ENCODE data around the gene RPL31. TPM values are rescaled to one million over a fixed set of nuclear protein-coding genes. Genes with fewer than 3 reads are reported as not detected.

Gene RPL31
- total and polyA plus RNA-seq, 8 donors: 272 to 7,137 (median 1,362) TPM

DNA sequence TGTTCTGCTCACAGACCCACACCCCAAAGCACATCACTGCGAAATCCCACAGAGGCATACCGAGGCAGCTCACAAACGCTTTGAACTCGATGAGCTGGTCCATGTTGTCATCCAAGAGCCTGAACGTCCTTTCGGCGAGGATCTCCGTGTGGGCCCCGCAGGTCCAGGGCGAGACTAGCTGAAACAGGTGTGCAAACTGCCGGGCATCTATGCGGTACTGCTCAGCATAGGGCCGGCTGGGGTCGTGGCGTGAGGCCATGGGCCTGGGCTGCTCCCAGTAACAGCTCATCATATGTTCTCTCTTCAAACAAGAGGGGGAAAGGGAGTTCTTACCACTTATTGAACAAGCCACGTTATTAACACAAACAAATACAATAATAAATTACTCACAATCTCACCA is 20.1 kb downstream of the RPL31 start:
- TF ChIP-seq EP300 (IDR thresholded peaks at IDR 0.05): no peak
- no peak for TF ChIP-seq POLR2A (IDR thresholded peaks at IDR 0.05)
- TF ChIP-seq POLR2AphosphoS5 (IDR thresholded peaks at IDR 0.05): no peak
- H3K27me3 ChIP-seq: no peaks in the 10 kb centered on the region
- 85 to 87% (median 85%) methylated on average over 14 to 16 of the region's 16 CpGs for WGBS, 5 donors
- intact Hi-C loops (cut with DNase I; ENCODE audit: low total_unique reads): no loop called here
- peaks cover 20 to 87% (median 83%) of the 10 kb centered on the region in 4 donors for H3K36me3 ChIP-seq
- H3K9me3 ChIP-seq: no peaks in the 10 kb centered on the region
- no peak overlapping the region for H3K27ac ChIP-seq
- H3K4me3 ChIP-seq: no peak overlapping the region
- peaks cover 0 to 5% (median 2%) of the 10 kb centered on the region in 4 donors for H3K4me1 ChIP-seq
- DNase-seq: no peak

GRCh38 chr2:101023327-101024107 is 21.4 kb downstream of the RPL31 start:
- Histone ChIP-seq H3K36me3 (peaks cover 28 to 93% (median 87%) of the 10 kb centered on the region in 4 donors), H3K4me1 (peaks cover 0 to 5% (median 2%) of the 10 kb centered on the region in 4 donors), H3K4me3 (no peak overlapping the region), H3K9me3 (no peaks in the 10 kb centered on the region), H3K27me3 (no peaks in the 10 kb centered on the region), H3K27ac (no peak overlapping the region)
- intact Hi-C loops (cut with DNase I; ENCODE audit: low total_unique reads): no loop called here
- WGBS, 5 donors: 96 to 98% (median 97%) methylated on average over 6 of the region's 6 CpGs
- DNase-seq: no peak
- TF ChIP-seq EP300 (IDR thresholded peaks at IDR 0.05) (no peak), POLR2A (IDR thresholded peaks at IDR 0.05) (no peak), CTCF (IDR thresholded peaks at IDR 0.05) (no peak), POLR2AphosphoS5 (IDR thresholded peaks at IDR 0.05) (no peak)

DNA sequence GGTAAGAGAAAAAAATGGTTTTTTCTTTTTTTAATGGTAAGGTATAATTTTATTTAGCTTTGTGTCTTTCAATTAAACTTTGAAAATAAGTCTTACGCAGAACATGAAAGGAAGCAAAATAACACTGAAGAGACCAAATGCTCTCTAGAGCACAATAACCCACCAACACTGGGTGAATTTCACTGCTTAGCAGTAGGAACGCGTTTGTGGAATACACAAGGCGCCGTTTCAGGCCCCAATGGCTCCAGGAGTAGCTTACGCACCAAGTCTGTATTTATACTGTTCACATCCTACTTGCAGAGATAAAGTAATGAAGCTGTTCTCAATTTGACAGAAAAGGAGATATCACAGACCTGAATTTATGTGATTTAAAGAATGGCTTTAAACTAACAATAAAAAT is 23.5 kb downstream of the RPL31 start:
- Histone ChIP-seq H3K4me1 (peaks cover 0 to 7% (median 2%) of the 10 kb centered on the region in 4 donors), H3K9me3 (no peaks in the 10 kb centered on the region), H3K4me3 (no peak overlapping the region), H3K36me3 (peaks cover 32 to 89% (median 85%) of the 10 kb centered on the region in 4 donors), H3K27me3 (no peaks in the 10 kb centered on the region), H3K27ac (no peak overlapping the region)
- TF ChIP-seq EP300 (IDR thresholded peaks at IDR 0.05) (no peak), POLR2A (IDR thresholded peaks at IDR 0.05) (no peak), CTCF (IDR thresholded peaks at IDR 0.05) (no peak), POLR2AphosphoS5 (IDR thresholded peaks at IDR 0.05) (no peak)
- DNase-seq: no peak
- 78 to 92% (median 86%) methylated on average over 6 of the region's 6 CpGs for WGBS, 5 donors
- intact Hi-C loops (cut with DNase I; ENCODE audit: low total_unique reads): no loop called here

GRCh38 chr2:101026253-101026701 is 24.2 kb downstream of the RPL31 start:
- Histone ChIP-seq H3K27me3 (no peaks in the 10 kb centered on the region), H3K4me1 (peaks cover 0 to 10% (median 2%) of the 10 kb centered on the region in 4 donors), H3K4me3 (no peak overlapping the region), H3K9me3 (no peaks in the 10 kb centered on the region), H3K27ac (peak overlapping the region in 1 of 5 donors; percentile 7), H3K36me3 (peaks cover 31 to 89% (median 85%) of the 10 kb centered on the region in 4 donors)
- no peak for DNase-seq
- intact Hi-C loops (cut with DNase I; ENCODE audit: low total_unique reads): no loop called here
- 20 to 51% (median 41%) methylated on average over 9 of the region's 9 CpGs for WGBS, 5 donors
- no peak for TF ChIP-seq POLR2AphosphoS5 (IDR thresholded peaks at IDR 0.05)
- no peak for TF ChIP-seq EP300 (IDR thresholded peaks at IDR 0.05)
- TF ChIP-seq CTCF (IDR thresholded peaks at IDR 0.05): no peak
- no peak for TF ChIP-seq POLR2A (IDR thresholded peaks at IDR 0.05)

Data from stomach (tissue), 9 donors.